HEK293 (cell line): ENCODE measurements around the gene NYNRIN.

ENCODE experiments used
- CTCF ChIA-PET: fragments of 350-600 bp; formaldehyde crosslinking; extraction: SDS; loops from one replicate; lab custom pipeline; 2021; ENCODE audit warnings: antibody characterized with exemption; lab: Yijun Ruan, JAX
- POLR2A ChIA-PET: fragments of 300-600 bp; formaldehyde crosslinking; extraction: SDS; loops from one replicate; lab custom pipeline; 2020; ENCODE audit warnings: antibody characterized with exemption, inconsistent platforms; lab: Yijun Ruan, JAX
- H3K27ac ChIP-seq: fragments of 200-500 bp; sonication (Bioruptor generic); 2 replicates; pipeline ENCODE4 v1.5.1; 2014; ENCODE audit warnings: low read depth, low read length, control low read depth, inconsistent platforms; ENCODE audit errors: extremely low read depth
- H3K36me3 ChIP-seq, 2 experiments: fragments of 200-500 bp in 1 of 2; sonication (Bioruptor generic) in 1 of 2; 1 replicate in 1 of 2; 2 replicates in 1 of 2; pipeline ENCODE4 v1.5.1; 2014 to 2017; ENCODE audit warnings: inconsistent platforms in 2 of 2, low read length in 2 of 2; ENCODE audit not compliant: control insufficient read depth in 2 of 2, insufficient read depth in 1 of 2
- H3K4me1 ChIP-seq: fragments of 200-500 bp; sonication (Bioruptor generic); 2 replicates; pipeline ENCODE4 v1.5.1; 2014; ENCODE audit warnings: mild to moderate bottlenecking, low read length, inconsistent platforms; ENCODE audit not compliant: control insufficient read depth, insufficient read depth
- H3K4me3 ChIP-seq: 2 replicates; pipeline ENCODE4 v1.5.1; 2011; ENCODE audit warnings: low read depth, mild to moderate bottlenecking, control low read depth, low read length, moderate library complexity
- H3K9me3 ChIP-seq: fragments of 200-500 bp; sonication (Bioruptor generic); 2 replicates; pipeline ENCODE4 v1.5.1; 2014; ENCODE audit warnings: low read depth, low read length, inconsistent platforms; ENCODE audit not compliant: control insufficient read depth, insufficient read depth
- IKZF3 ChIP-seq: fragments of 450-650 bp; IDR thresholded peaks from 2 replicates; pipeline ENCODE4 v1.5.0; 2018; ENCODE audit warnings: missing biosample characterization, mild to moderate bottlenecking, missing genetic modification characterization, moderate library complexity
- KLF16 ChIP-seq: fragments of 450-650 bp; formaldehyde crosslinking; IDR thresholded peaks from 2 replicates; pipeline ENCODE4 v1.5.1; 2017; ENCODE audit warnings: missing biosample characterization, missing genetic modification characterization
- MEIS1 ChIP-seq: sonication (generic); formaldehyde crosslinking; IDR thresholded peaks from 2 replicates; pipeline ENCODE4 v1.8.1; 2022; ENCODE audit warnings: missing genetic modification reagents, mild to moderate bottlenecking, borderline replicate concordance
- OVOL3 ChIP-seq: fragments of 450-650 bp; formaldehyde crosslinking; IDR thresholded peaks from 2 replicates; pipeline ENCODE4 v1.5.1; 2016; ENCODE audit warnings: missing biosample characterization, missing genetic modification characterization
- PRDM2 ChIP-seq: fragments of 450-650 bp; formaldehyde crosslinking; IDR thresholded peaks from 2 replicates; pipeline ENCODE4 v1.5.1; 2016; ENCODE audit warnings: missing biosample characterization, missing genetic modification characterization, borderline replicate concordance
- SALL2 ChIP-seq: fragments of 450-650 bp; formaldehyde crosslinking; IDR thresholded peaks from 2 replicates; pipeline ENCODE4 v1.5.0; 2017; ENCODE audit warnings: missing biosample characterization, mild to moderate bottlenecking, missing genetic modification characterization, borderline replicate concordance
- SP2 ChIP-seq: fragments of 450-650 bp; formaldehyde crosslinking; IDR thresholded peaks from 2 replicates; pipeline ENCODE4 v1.5.1; 2016; ENCODE audit warnings: missing biosample characterization, missing genetic modification characterization
- SP7 ChIP-seq: fragments of 450-650 bp; formaldehyde crosslinking; IDR thresholded peaks from 2 replicates; pipeline ENCODE4 v1.5.1; 2016; ENCODE audit warnings: missing biosample characterization, missing genetic modification characterization
- ZBTB48 ChIP-seq: fragments of 450-650 bp; formaldehyde crosslinking; IDR thresholded peaks from 2 replicates; pipeline ENCODE4 v1.5.1; 2016; ENCODE audit warnings: missing biosample characterization, missing genetic modification characterization
- ZBTB6 ChIP-seq: fragments of 450-650 bp; formaldehyde crosslinking; IDR thresholded peaks from 2 replicates; pipeline ENCODE4 v1.5.1; 2017; ENCODE audit warnings: missing biosample characterization, missing genetic modification characterization
- ZFP69B ChIP-seq: fragments of 450-650 bp; formaldehyde crosslinking; IDR thresholded peaks from 2 replicates; pipeline ENCODE4 v1.5.1; 2016; ENCODE audit warnings: missing biosample characterization, missing genetic modification characterization
- ZNF184 ChIP-seq: fragments of 450-650 bp; IDR thresholded peaks from 2 replicates; pipeline ENCODE4 v1.5.1; 2018; ENCODE audit warnings: missing biosample characterization, mild to moderate bottlenecking, missing genetic modification characterization
- ZNF19 ChIP-seq: fragments of 450-650 bp; formaldehyde crosslinking; IDR thresholded peaks from 2 replicates; pipeline ENCODE4; 2016; ENCODE audit warnings: missing biosample characterization, missing genetic modification characterization, low read depth
- ZNF221 ChIP-seq: fragments of 450-650 bp; formaldehyde crosslinking; IDR thresholded peaks from 2 replicates; pipeline ENCODE4 v1.5.1; 2017; ENCODE audit warnings: missing biosample characterization, missing genetic modification characterization, borderline replicate concordance
- ZNF248 ChIP-seq: fragments of 450-650 bp; formaldehyde crosslinking; IDR thresholded peaks from 2 replicates; pipeline ENCODE4 v1.5.1; 2017; ENCODE audit warnings: missing biosample characterization, missing genetic modification characterization
- ZNF266 ChIP-seq: fragments of 450-650 bp; formaldehyde crosslinking; IDR thresholded peaks from 2 replicates; pipeline ENCODE4 v1.5.1; 2016; ENCODE audit warnings: missing biosample characterization, missing genetic modification characterization, low read depth
- ZNF274 ChIP-seq, 2 experiments: fragments of 200-500 bp in 1 of 2; fragments of 450-650 bp in 1 of 2; sonication (Bioruptor generic) in 1 of 2; formaldehyde crosslinking in 1 of 2; IDR thresholded peaks; 2 replicates each; pipeline versions ENCODE4 v1.5.1 to v1.6.1; 2014 to 2016; ENCODE audit warnings: borderline replicate concordance in 1 of 2, inconsistent platforms in 1 of 2, low read length in 1 of 2, missing biosample characterization in 1 of 2, missing genetic modification characterization in 1 of 2
- ZNF292 ChIP-seq: fragments of 450-650 bp; formaldehyde crosslinking; IDR thresholded peaks from 2 replicates; pipeline ENCODE4 v1.5.1; 2016; ENCODE audit warnings: low read depth, missing biosample characterization, missing genetic modification characterization, borderline replicate concordance
- ZNF449 ChIP-seq: fragments of 450-650 bp; formaldehyde crosslinking; IDR thresholded peaks from 2 replicates; pipeline ENCODE4 v1.5.1; 2017; ENCODE audit warnings: missing biosample characterization, mild to moderate bottlenecking, missing genetic modification characterization, moderate library complexity
- ZNF529 ChIP-seq: fragments of 450-650 bp; formaldehyde crosslinking; IDR thresholded peaks from 2 replicates; pipeline ENCODE4 v1.5.1; 2017; ENCODE audit warnings: missing genetic modification characterization, missing biosample characterization; ENCODE audit not compliant: insufficient replicate concordance
- ZNF596 ChIP-seq: fragments of 450-650 bp; IDR thresholded peaks from 2 replicates; pipeline ENCODE4 v1.5.0; 2018; ENCODE audit warnings: missing biosample characterization, mild to moderate bottlenecking, missing genetic modification characterization, moderate library complexity
- ZNF600 ChIP-seq: fragments of 450-650 bp; formaldehyde crosslinking; IDR thresholded peaks from 2 replicates; pipeline ENCODE4 v1.5.1; 2016; ENCODE audit warnings: missing biosample characterization, missing genetic modification characterization
- ZNF664 ChIP-seq: fragments of 450-650 bp; formaldehyde crosslinking; IDR thresholded peaks from 2 replicates; pipeline ENCODE4 v1.5.1; 2016; ENCODE audit warnings: missing biosample characterization, missing genetic modification characterization
- ZNF692 ChIP-seq: fragments of 450-650 bp; formaldehyde crosslinking; IDR thresholded peaks from 2 replicates; pipeline ENCODE4 v1.5.1; 2016; ENCODE audit warnings: missing biosample characterization, missing genetic modification characterization

The NYNRIN gene

GRCh38 chr14:24367514-24368211, 31.1 kb upstream of the NYNRIN start, which contains the start of gene NFATC4:
Gene NFATC4 (plus strand): TSS chr14:24368184. CDS start chr14:24368341, 157 bp downstream.
- H3K36me3 ChIP-seq: peaks cover 0 to 28% of the 10 kb centered on the region in 2 experiments; a peak in 2 of 3 replicates
- ChIA-PET POLR2A (no interaction called here), CTCF (interaction anchor here (1.0 kb wide), 1 partner anchor 34 kb away, joined by 3 read pairs; no protein-coding TSS in a partner anchor)
- H3K27ac ChIP-seq: peak within 1 kb of the TSS; percentile 97
- H3K4me3 ChIP-seq: peak within 1 kb of the TSS; percentile 39
- no peaks in the 10 kb centered on the region for H3K9me3 ChIP-seq
- peaks cover 17% of the 10 kb centered on the region for H3K4me1 ChIP-seq
- no peak for TF ChIP-seq ZNF664 (tag by site-specific recombination)
- TF ChIP-seq SALL2 (tag by site-specific recombination): no peak
- peak; percentile 99 for TF ChIP-seq ZNF692
- TF ChIP-seq ZNF184 (tag by site-specific recombination): no peak
- TF ChIP-seq ZNF529 (tag by site-specific recombination): no peak
- no peak for TF ChIP-seq ZNF221 (tag by site-specific recombination)
- peak; percentile 13; the same call in 1 of the 2 replicates for TF ChIP-seq KLF16 (tag by site-specific recombination)
- no peak for TF ChIP-seq SP7 (tag by site-specific recombination)
- no peak for TF ChIP-seq ZNF19 (tag by site-specific recombination)
- no peak for TF ChIP-seq MEIS1
- TF ChIP-seq IKZF3 (tag by site-specific recombination): peak; percentile 67; the same call in 1 of the 2 replicates
- peak; percentile 96 for TF ChIP-seq ZFP69B
- TF ChIP-seq ZNF449 (tag by site-specific recombination): no peak; the same call in 1 of the 2 replicates
- peak; percentile 59 for TF ChIP-seq SP2 (tag by site-specific recombination)
- TF ChIP-seq ZBTB6 (tag by site-specific recombination): no peak
- 0 out of 2 replicates have a peak, but pooled peaks have one; percentile 4 for TF ChIP-seq ZBTB48 (tag by site-specific recombination)
- no peak for TF ChIP-seq ZNF600
- TF ChIP-seq ZNF248 (tag by site-specific recombination): no peak
- TF ChIP-seq ZNF596 (tag by site-specific recombination): no peak
- TF ChIP-seq ZNF266: no peak
- no peak for TF ChIP-seq ZNF274 (IDR thresholded peaks at IDR 0.05; ENCODE audit: low read length)
- TF ChIP-seq ZNF274 (tag by site-specific recombination; IDR thresholded peaks at IDR 0.05; ENCODE audit: borderline replicate concordance): no peak
- TF ChIP-seq ZNF292 (tag by site-specific recombination): no peak
- TF ChIP-seq PRDM2 (tag by site-specific recombination): no peak
- TF ChIP-seq OVOL3 (tag by site-specific recombination): no peak
